GM18511 (cell line): ENCODE results near the gene CHMP4B.
"Not testable (repeated sequence)": the region's sequence is repeated elsewhere in the genome, so short reads cannot be mapped to it uniquely, and the experiment has no call there.

Experiments used
- ATAC-seq: cut with Tn5 transposase; IDR thresholded peaks from one replicate; pipeline ENCODE4 v1.9.1; 2021; ENCODE audit warnings: mild to moderate bottlenecking, moderate library complexity; ENCODE audit not compliant: unreplicated experiment

The CHMP4B gene

GRCh38 chr20:33789109-33789857 is 21.9 kb upstream of the CHMP4B start:
- no peak for ATAC-seq

GRCh38 chr20:33789858-33790182 is 21.3 kb upstream of the CHMP4B start:
- no peak for ATAC-seq

- no peak for ATAC-seq
Observed at GRCh38 chr20:33790566-33790965, 20.6 kb upstream of the CHMP4B start.

- no peak for ATAC-seq
Observed at GRCh38 chr20:33791021-33791420, 20.1 kb upstream of the CHMP4B start.

- ATAC-seq: no peak
Observed at GRCh38 chr20:33791540-33791939, 19.6 kb upstream of the CHMP4B start.

- no peak for ATAC-seq
Observed at GRCh38 chr20:33791959-33792597, 19.1 kb upstream of the CHMP4B start.

GRCh38 chr20:33792598-33792989 is 18.6 kb upstream of the CHMP4B start:
- not testable (repeated sequence) for ATAC-seq

GRCh38 chr20:33793011-33793931 is 17.9 kb upstream of the CHMP4B start:
- ATAC-seq: no peak

GRCh38 chr20:33796263-33796906 is 14.8 kb upstream of the CHMP4B start:
- ATAC-seq: no peak

GRCh38 chr20:33796907-33797544 is 14.1 kb upstream of the CHMP4B start:
- no peak for ATAC-seq

GRCh38 chr20:33798444-33798843 is 12.7 kb upstream of the CHMP4B start:
- ATAC-seq: no peak

- ATAC-seq: no peak
Observed at GRCh38 chr20:33803921-33804337, 7.2 kb upstream of the CHMP4B start.

GRCh38 chr20:33808388-33808787 is 2.8 kb upstream of the CHMP4B start:
- no peak for ATAC-seq

- ATAC-seq: no peak
Observed at GRCh38 chr20:33810259-33810658, 889 bp upstream of the CHMP4B start.

- peak; percentile 18 for ATAC-seq
Observed at GRCh38 chr20:33811776-33812151, 616 bp downstream of the CHMP4B start.

- ATAC-seq: no peak
Observed at GRCh38 chr20:33812152-33812849, 1.2 kb downstream of the CHMP4B start.

GRCh38 chr20:33812908-33813462 is 1.8 kb downstream of the CHMP4B start:
- ATAC-seq: no peak

GRCh38 chr20:33814238-33814712 is 3.1 kb downstream of the CHMP4B start:
- no peak for ATAC-seq

- no peak for ATAC-seq
Observed at GRCh38 chr20:33815671-33816070, 4.5 kb downstream of the CHMP4B start.

GRCh38 chr20:33816191-33816590 is 5.0 kb downstream of the CHMP4B start:
- no peak for ATAC-seq
